GM19035 (cell line): ENCODE measurements around the gene KPNA3.
A peak's percentile ranks its signal among the peaks of the same experiment; 100 is the strongest.
"Not testable (repeated sequence)": the region's sequence is repeated elsewhere in the genome, so short reads cannot be mapped to it uniquely, and the experiment has no call there.

ENCODE experiments used
- ATAC-seq: cut with Tn5 transposase; IDR thresholded peaks from one replicate; pipeline ENCODE4 v1.9.1; 2021; ENCODE audit not compliant: unreplicated experiment

Gene KPNA3

GRCh38 chr13:49756263-49756662 is 36.2 kb downstream of the KPNA3 start:
- ATAC-seq, result no peak

GRCh38 chr13:49754146-49754545 is 38.3 kb downstream of the KPNA3 start:
- ATAC-seq, result no peak

GRCh38 chr13:49749848-49750247 is 42.6 kb downstream of the KPNA3 start:
- no peak for ATAC-seq

- no peak for ATAC-seq
Observed at GRCh38 chr13:49746111-49746510, 46.4 kb downstream of the KPNA3 start.

DNA sequence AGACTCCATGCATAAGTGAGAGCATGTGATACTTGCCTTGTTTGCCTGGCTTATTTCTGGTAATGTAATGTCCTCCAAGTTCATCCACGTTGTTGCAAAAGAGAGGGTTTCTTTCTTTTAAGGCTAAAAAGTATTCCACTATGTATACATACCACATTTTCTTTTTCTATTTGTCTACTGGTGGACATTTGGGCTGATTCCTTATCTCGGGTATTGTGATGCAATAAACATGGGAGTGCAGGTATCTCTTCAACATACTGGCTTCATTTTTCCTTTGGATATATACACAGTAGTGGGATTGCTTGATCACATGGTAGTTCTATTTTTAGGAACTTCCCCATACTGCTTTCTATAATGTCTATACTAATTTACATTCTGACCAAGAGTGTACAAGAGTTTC is 51.6 kb downstream of the KPNA3 start:
- no peak for ATAC-seq

DNA sequence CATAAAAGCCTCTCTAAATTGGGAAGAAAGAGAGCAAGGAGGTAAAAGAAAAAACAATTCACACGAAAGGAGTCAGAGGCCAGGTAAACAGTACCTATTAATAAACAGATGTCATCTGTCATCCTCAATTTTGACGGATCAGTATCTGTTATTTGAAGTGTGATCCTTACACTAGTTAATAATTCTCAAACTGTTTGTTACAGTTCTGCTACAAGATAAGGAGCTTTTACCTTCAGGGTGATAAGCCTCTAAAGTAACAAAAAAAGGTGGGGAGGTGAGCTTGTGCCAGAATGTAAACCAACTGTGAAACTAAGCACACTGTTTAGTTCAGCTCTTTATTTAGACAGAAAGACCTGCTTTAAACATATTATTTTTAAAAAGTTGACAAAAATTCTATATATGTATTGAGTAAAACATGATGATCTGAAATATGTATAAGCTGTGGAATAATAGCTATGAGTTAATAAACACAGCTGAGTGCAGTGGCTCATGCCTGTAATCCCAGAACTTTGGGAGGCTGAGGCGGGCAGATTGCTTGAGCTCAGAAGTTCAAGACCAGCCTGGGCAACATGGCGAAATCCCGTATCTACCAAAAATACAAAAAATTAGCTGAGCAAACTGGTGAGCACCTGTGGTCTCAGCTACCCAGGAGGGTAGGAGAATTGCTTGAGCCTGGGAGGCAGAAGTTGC is 52.8 kb downstream of the KPNA3 start:
- no peak for ATAC-seq

DNA sequence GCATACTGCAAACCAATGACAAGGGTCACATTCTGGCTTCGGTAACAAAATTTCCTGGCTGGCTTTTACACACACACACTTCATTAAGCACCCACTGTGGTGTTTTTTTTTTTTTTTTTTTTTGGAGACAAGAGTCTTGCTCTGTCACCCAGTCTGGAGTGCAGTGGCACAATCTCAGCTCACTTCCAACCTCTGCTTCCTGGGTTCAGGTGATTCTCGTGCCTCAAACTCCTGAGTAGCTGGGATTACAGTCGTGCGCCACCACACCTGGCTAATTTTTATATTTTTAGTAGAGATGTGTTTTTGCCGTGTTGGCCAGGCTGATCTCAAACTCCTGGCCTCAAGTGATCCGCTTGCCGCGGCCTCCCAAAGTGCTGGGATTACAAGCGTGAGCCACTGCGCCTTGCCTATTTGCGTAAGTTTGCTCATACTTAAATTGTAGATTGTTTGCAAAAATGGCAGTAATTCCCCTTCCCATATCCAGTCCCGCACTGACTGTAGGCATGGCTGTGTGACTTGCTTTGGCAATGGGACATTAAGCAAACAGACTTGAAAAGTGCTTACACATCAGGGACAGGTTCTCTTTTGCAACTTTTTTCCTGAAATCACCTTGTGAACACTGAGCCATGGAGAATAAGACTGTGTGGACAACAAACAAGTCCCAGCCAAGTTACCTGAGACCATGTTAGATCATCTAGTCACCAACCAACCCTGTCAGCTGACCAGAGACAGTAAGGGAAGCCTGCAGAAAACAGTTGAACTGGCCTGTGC is 59.1 kb downstream of the KPNA3 start:
- no peak for ATAC-seq

- ATAC-seq, result no peak
Observed at GRCh38 chr13:49731766-49732165, 60.7 kb downstream of the KPNA3 start.

GRCh38 chr13:49716615-49717014 is 75.9 kb downstream of the KPNA3 start:
- no peak for ATAC-seq

- ATAC-seq, result no peak
Observed at GRCh38 chr13:49714757-49715156, 77.7 kb downstream of the KPNA3 start.

- no peak for ATAC-seq
Observed at GRCh38 chr13:49711218-49711863, 81.1 kb downstream of the KPNA3 start.

DNA sequence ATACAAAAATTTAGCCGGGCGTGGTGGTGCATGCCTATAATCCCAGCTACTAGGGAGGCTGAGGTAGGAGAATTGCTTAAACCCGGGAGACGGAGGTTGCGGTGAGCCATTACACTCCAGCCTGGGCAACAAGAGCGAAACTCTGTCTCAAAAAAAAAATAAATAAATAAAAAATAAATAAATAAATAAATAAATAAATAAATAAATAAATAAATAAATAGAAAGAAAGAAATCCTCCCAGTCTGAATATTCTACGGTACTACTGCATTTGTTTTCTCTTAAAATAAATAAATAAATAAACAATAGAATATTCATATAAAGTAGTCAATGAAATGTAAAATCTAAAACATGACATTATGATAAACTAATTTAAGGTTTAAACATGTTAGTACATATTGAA is 88.2 kb downstream of the KPNA3 start:
- not testable (repeated sequence) for ATAC-seq

GRCh38 chr13:49701491-49701890 is 91.0 kb downstream of the KPNA3 start:
- no peak for ATAC-seq

- no peak for ATAC-seq
Observed at GRCh38 chr13:49697468-49697867, 95.0 kb downstream of the KPNA3 start.

DNA sequence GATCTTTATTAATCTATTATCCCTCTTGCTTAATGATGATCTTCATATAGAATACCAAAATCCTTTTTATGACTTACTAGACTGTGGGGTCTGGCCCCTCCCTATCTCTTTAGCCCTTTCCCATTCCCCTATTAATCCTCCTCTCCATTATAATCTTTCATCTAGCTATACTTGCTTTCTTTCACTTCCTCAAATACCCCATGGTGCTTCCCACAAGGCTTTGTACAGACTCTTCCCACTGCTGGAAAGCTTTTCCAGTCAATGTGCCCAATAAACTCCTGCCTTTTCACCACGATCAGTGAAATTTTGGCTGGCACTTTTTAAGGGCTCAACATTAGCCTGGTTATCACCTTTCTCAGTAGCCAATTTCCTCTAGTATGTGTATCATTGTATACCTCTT is 98.0 kb downstream of the KPNA3 start:
- no peak for ATAC-seq

- ATAC-seq, result no peak
Observed at GRCh38 chr13:49693877-49694276, 98.6 kb downstream of the KPNA3 start.

DNA sequence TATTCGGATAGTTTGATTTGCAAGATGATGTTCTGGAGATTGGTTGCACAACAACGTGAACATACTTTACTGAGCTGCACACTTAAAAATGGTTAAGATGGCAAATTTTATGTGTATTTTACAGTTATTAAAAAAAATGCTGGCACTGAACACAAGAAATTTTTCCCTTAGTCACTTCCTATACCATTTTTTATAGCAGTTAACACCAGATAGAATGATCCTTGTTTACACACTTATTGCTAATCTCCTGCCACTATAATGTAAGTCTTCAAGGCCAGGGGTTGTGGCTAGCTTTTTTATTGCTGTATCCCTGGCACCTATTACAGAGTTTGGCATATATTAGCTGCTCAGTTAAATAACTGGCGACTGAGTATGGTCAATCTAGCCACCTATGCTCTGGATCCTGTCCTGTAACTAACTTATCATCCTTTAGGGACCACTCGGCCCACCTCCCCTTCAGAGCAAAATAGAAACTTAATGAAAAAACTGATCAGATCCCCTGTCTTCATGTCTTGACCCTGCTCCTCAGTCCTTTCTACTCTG is 99.2 kb downstream of the KPNA3 start:
- ATAC-seq, result no peak

DNA sequence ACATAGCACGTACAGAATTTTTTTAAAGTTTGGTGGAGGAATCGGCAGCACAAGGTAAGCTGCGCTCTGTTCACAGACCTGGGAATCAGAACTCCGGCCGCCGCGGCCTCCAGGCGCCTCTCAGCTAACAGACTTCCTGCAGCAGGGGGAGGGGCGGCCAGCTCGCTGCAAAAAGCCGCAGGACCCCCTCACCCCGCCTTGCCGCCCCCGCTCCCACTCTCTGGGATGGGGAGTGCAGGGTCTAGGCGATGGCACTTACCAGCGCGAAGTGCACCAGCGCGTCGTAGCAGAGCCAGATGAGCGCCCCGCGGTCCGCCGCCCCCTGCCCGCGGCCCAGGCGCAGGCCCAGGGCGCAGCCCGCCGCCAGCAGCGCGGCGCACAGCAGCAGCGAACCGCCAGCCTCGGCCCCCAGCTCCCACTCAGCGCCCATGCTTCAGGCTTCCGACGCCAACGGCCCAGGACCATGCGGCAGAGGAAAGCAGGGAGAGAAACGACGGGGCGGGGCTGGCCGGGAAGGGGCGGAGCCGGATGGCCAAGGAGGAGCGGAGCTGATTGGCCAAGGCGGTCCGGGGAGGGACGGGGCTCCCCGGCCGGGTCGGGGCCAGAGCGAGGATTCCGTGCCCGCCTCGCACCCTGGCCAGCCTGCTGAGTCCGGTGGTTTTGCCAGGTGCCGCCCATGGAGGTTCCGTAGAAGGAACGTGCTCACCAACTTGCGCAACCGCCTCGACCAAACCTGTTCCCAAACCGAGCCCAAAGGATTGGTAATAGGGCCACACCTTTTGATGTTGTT is 101.3 kb downstream of the KPNA3 start, which contains the start of gene EBPL:
TSS of gene EBPL (minus strand) at position 492 of the 790 bp plus-strand sequence. CDS start at position 430, 62 bp downstream.
- peak; percentile 98 for ATAC-seq

DNA sequence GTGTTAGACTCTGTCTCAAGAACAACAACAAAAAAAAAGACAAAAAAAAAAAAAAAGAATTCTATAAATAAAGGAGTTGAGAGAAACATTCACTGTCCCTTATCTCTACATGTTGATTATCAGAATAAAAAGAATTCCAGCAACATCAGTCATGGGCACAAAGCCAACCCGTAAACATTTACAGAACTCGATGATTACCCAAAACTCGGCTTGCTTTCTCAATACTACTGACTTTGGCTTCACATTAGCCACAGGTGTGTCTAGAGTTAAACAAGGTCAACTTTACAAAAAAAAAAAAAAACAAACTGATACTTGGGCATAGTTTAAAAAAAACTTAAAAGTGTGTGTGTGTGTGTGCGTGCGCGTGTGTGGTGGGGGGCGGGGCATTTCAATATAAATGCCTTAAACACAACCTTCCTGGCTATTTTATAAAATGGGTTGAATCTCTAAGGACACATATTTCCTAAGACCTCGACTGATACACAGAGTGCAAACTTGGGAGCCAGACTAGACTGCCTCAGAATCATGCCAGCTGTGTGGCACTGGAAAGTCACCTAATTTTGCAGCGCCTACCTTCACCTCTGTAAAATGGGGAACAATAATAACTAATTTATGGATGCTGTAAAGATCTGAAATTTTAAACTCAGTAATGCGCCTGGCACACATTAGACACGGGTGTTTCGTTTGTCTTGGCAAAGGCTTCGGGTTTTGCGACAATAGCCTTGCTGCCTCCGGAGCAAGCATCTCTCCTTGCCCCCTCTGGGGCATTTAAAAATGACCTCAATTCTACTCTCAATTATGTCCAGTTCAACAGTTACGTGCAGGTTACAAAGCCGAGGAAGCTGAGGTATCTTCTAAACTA is 102.1 kb downstream of the KPNA3 start:
- ATAC-seq, result peak; percentile 21

DNA sequence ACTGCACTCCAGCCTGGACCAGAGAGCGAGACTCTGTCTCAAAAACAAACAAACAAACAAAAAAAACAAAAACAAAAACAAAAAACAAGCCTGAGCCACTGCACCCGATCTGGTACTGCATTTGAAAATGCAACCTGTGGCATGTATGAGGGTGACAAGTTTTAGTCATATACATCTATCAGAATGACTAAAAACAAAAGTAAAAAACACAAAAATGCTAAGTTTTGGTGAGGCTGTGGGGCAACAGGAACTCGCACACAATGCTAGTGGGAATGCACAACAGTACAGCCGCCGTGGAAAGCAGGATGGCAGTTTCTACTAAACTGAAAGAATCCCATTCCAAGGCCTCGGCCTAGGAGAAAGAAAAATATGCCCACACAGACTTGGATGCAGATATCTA is 109.0 kb downstream of the KPNA3 start:
- peak; percentile 85 for ATAC-seq
